ENCODE results near the gene LAPTM4A.
A peak's percentile ranks its signal among the peaks of the same experiment; 100 is the strongest.

The LAPTM4A gene

DNA sequence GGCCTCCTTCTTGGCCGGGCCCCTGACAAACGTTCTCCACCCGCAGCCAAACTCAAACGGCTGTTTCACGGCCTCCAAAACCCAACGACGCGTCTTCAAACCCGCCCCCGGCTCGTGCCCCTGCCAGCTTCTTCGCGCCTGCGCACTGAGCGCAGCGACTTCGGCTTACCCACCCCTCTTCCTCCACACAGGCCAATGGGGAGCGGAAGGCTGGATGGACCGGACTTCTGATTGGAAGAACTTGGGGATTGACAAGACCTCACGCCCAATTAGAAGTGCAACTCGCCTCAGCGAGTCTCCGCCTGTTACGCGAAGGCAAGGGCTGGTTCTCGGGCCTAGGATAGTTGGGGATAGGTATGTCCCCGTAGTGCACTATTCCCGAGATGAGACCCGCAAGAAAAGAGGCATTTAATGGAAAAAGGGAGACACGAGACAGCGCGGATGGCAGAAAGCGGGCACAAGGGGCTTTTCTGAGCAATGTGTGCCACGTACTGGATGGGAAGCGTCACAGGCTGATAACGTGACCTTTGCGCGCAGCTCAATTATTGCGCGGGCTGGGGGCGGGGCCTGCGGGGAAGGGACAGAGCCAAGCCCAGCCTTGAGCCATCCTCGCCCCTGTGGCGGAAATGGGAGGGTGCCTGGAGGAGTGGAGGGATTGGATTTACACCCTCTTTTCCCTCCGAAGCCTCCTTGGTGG is at the start of gene LAPTM4A:
Gene LAPTM4A (minus strand): TSS at position 97 of the 697 bp plus-strand sequence. CDS start 108 bp downstream, outside the sequence.
- TF ChIP-seq, protein P1, sequence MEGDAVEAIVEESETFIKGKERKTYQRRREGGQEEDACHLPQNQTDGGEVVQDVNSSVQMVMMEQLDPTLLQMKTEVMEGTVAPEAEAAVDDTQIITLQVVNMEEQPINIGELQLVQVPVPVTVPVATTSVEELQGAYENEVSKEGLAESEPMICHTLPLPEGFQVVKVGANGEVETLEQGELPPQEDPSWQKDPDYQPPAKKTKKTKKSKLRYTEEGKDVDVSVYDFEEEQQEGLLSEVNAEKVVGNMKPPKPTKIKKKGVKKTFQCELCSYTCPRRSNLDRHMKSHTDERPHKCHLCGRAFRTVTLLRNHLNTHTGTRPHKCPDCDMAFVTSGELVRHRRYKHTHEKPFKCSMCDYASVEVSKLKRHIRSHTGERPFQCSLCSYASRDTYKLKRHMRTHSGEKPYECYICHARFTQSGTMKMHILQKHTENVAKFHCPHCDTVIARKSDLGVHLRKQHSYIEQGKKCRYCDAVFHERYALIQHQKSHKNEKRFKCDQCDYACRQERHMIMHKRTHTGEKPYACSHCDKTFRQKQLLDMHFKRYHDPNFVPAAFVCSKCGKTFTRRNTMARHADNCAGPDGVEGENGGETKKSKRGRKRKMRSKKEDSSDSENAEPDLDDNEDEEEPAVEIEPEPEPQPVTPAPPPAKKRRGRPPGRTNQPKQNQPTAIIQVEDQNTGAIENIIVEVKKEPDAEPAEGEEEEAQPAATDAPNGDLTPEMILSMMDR (IDR thresholded peaks at IDR 0.05; ENCODE audit: control extremely low read depth, extremely low read depth, low read depth, missing control alignments) = no peak
- ChIA-PET CTCF (interaction anchor here (1.0 to 9.3 kb wide), 3 partner anchors 11 to 49 kb away, joined by 3 to 63 read pairs (median 5); partner anchors contain the start of gene MATN3), POLR2A (interaction anchor here (0.5 to 1.7 kb wide), 4 partner anchors 159 to 1568 kb away, joined by 3 to 8 read pairs (median 3); partner anchors contain the start of gene RHOB)
- peak; percentile 97 for DNase-seq (ENCODE audit: extremely low spot score)

DNA sequence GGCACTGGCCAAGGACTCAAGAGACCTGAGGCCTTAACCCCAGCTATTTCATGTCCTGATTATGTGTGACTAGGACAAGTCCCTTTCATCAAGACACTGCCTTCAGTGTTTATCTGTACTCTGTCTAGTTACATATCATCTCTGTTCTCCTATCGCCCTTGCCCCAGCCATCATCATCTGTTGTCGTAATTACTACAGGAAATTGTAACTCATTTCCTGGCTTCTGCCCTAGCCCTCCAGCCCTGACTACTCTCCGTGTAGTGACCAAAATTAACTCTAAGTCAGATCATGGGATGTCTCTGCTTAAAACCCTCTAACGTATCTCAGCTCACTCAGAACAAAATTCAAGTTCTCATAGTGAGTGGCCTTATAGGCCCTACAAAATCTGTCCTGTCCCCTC is 49.3 kb upstream of the LAPTM4A start:
- ChIA-PET POLR2A (no interaction called here), CTCF (interaction anchor here (0.7 to 3.4 kb wide), 2 partner anchors 85 to 125 kb away, joined by 3 to 18 read pairs; no protein-coding TSS in a partner anchor)
- TF ChIP-seq, protein P1 (IDR thresholded peaks at IDR 0.05; ENCODE audit: control extremely low read depth, extremely low read depth, low read depth, missing control alignments) = no peak
- no peak for DNase-seq (ENCODE audit: extremely low spot score)

DNA sequence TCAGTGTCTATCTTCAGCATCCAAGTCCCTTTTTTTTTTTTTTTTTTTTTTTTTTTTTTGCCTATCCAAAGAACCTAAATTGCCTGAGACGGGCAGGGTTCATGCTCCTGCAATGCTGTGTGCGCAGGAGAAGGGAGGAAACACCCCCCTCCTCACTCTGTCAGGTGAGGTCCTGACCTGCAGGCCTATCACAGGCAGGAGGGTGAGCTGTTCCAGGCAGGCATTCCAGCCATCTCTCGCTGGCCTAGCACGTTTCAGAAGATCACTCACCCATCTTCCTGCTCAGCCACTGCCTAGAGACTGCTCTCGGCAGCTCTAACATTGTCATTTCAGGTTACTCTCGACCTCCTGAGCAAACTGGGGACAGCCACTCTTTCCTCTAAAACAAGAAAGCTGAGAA is 48.4 kb upstream of the LAPTM4A start:
- DNase-seq (ENCODE audit: extremely low spot score) = no peak
- TF ChIP-seq, protein P1 (IDR thresholded peaks at IDR 0.05; ENCODE audit: control extremely low read depth, extremely low read depth, low read depth, missing control alignments) = no peak
- ChIA-PET POLR2A (no interaction called here), CTCF (interaction anchor here (3.4 kb wide), 1 partner anchor 85 kb away, joined by 18 read pairs; no protein-coding TSS in a partner anchor)

DNA sequence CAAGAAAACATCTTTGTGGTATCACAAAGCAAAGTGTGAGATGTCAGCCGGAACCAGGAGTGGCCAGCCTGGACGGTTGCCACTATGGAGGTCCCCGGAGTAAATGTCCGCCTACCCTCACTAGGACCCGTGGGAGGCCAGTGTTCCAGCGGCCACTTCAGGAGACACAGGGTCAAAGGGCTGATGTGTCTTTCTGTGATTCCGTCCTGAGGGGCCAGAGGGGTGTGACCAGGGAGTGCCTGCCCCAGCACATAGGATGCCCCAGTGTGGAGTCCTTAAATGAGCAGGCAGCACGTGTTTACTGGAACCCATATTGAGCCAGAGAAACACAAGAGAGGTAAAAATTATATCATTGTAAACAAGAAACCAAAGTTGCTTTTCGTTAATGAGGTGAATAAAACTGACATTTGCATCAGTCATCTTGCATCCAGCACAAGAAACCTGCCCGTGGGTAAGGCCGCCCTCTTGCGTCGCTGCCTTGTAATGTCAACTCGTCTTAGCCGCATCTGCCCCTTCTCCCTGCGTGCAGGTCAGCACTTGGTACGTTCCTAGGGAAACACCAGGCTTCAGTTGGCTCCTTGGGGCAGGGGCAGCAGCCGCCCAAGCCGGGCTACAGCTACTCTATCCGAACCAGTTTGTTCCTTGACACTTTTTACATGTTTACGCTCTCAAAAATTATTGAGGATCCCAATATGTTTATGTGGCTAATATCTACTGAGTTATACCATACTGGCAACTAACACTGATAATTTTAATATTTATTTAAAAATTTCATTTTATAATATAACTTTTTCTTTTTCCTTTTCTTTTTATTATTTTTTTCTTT is 46.7 kb upstream of the LAPTM4A start:
- peak; percentile 86 for DNase-seq (ENCODE audit: extremely low spot score)
- CTCF ChIA-PET = interaction anchor here (1.3 to 2.5 kb wide), 5 partner anchors 84 to 143 kb away, joined by 3 to 21 read pairs (median 4); no protein-coding TSS in a partner anchor
- TF ChIP-seq, protein P1 (IDR thresholded peaks at IDR 0.05; ENCODE audit: control extremely low read depth, extremely low read depth, low read depth, missing control alignments) = peak; percentile 80
- POLR2A ChIA-PET = no interaction called here

DNA sequence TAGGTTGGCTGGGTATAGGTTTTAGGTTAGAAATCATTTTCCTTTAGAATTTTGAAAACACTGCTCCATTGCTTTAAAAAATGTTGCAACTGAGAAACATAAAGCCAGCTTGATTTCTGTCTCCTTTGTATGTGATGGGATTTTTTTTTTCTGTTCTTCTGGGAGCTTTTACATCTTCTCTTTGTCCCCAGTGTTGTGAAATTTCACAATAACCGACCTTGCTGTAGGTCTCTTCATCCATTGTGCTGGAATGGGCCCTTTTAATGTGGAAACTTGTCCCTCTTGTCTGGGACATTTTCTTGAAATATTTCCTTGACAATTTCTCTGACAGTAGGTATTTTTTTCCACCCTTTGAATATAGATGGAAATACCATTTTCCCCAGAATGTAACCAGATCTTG is 44.0 kb upstream of the LAPTM4A start:
- TF ChIP-seq, protein P1 (IDR thresholded peaks at IDR 0.05; ENCODE audit: control extremely low read depth, extremely low read depth, low read depth, missing control alignments) = no peak
- ChIA-PET CTCF (interaction anchor here (1.2 to 3.2 kb wide), 9 partner anchors 11 to 147 kb away, joined by 3 to 21 read pairs (median 8); partner anchors contain the start of gene SDC1), POLR2A (no interaction called here)
- DNase-seq (ENCODE audit: extremely low spot score) = no peak

DNA sequence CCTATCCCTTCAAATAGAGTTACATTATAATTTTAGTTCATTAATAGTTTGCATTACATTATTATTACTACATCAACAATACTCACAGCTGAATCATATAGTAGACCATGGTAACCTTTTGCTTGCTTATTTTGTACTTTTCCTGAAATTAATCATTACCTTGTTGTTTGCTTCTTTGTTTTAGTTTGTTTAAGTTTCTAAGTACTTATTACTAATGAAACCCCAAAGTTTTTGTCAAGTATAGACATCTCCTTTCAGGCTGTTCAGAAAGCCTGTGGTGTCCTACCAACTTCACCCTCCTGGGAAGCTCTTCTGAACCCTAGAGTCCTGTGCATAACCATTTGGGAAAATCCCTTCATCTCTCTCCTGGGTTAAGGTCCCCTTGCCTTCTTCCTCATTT is 43.5 kb upstream of the LAPTM4A start:
- ChIA-PET CTCF (interaction anchor here (0.8 to 3.2 kb wide), 13 partner anchors 8 to 146 kb away, joined by 3 to 21 read pairs (median 4); partner anchors contain the start of gene SDC1), POLR2A (no interaction called here)
- no peak for DNase-seq (ENCODE audit: extremely low spot score)
- TF ChIP-seq, protein P1 (IDR thresholded peaks at IDR 0.05; ENCODE audit: control extremely low read depth, extremely low read depth, low read depth, missing control alignments) = no peak
